IMR-90 (cell line): ENCODE measurements around the gene INCA1. TPM values are rescaled to one million over a fixed set of nuclear protein-coding genes. Genes with fewer than 3 reads are reported as not detected.

Experiments
- ATAC-seq: fragments of 200-7000 bp; cut with Tn5 transposase; 2 replicates; pipeline ENCODE4 v1.9.1; 2020; ENCODE audit warnings: low read depth, mild to moderate bottlenecking, moderate library complexity
- BruUV-seq: library from RNA; stranded (reverse); fragments of 400-500 nt; replicated peaks from 2 replicates; lab custom pipeline; 2021; lab: Mats Ljungman, UMichigan
- CTCF ChIA-PET: fragments of 300-600 bp; formaldehyde crosslinking; extraction: SDS; loops from one replicate; lab custom pipeline; 2021; ENCODE audit warnings: antibody characterized with exemption; lab: Yijun Ruan, JAX
- POLR2A ChIA-PET: fragments of 300-600 bp; sonication (Branson Sonifier 250); formaldehyde crosslinking; loops from one replicate; lab custom pipeline; 2022; ENCODE audit warnings: antibody characterized with exemption; ENCODE audit not compliant: unreplicated experiment; lab: Charles Lee
- DNase-seq: peaks from one replicate; pipeline ENCODE4 v3.0.0; 2013
- H2AFZ ChIP-seq: replicated peaks from 2 replicates; pipeline ENCODE3; 2013; ENCODE audit warnings: low read length, mild to moderate bottlenecking; ENCODE audit not compliant: poor library complexity
- H2AK5ac ChIP-seq: 2 replicates; pipeline ENCODE4 v1.6.1; 2013; ENCODE audit warnings: low read depth, low read length, inconsistent platforms
- H2AK9ac ChIP-seq: replicated peaks from 2 replicates; pipeline ENCODE3; 2013; ENCODE audit warnings: mild to moderate bottlenecking, low read depth, low read length, moderate library complexity; ENCODE audit not compliant: poor library complexity
- H2BK120ac ChIP-seq: 2 replicates; pipeline ENCODE4 v1.6.1; 2013; ENCODE audit warnings: low read depth, low read length, inconsistent platforms
- H2BK15ac ChIP-seq: 3 replicates; pipeline ENCODE4 v1.6.1; 2013; ENCODE audit warnings: low read depth, low read length, inconsistent platforms
- H2BK20ac ChIP-seq: 2 replicates; pipeline ENCODE4 v1.6.1; 2013; ENCODE audit warnings: low read depth, mild to moderate bottlenecking, inconsistent platforms, low read length, moderate library complexity
- H2BK5ac ChIP-seq: 2 replicates; pipeline ENCODE4 v1.6.1; 2013; ENCODE audit warnings: mild to moderate bottlenecking, low read depth, low read length, inconsistent platforms; ENCODE audit not compliant: poor library complexity, severe bottlenecking
- H3K14ac ChIP-seq: replicated peaks from 2 replicates; pipeline ENCODE4 v1.6.1; 2013; ENCODE audit warnings: low read depth, low read length, inconsistent platforms
- H3K18ac ChIP-seq: 2 replicates; pipeline ENCODE4 v1.6.1; 2013; ENCODE audit warnings: low read depth, low read length, control low read depth
- H3K23ac ChIP-seq: 2 replicates; pipeline ENCODE4 v1.6.1; 2013; ENCODE audit warnings: low read depth, low read length, inconsistent platforms
- H3K27ac ChIP-seq: 2 replicates; pipeline ENCODE4 v1.5.1; 2013; ENCODE audit warnings: mild to moderate bottlenecking, control low read depth, low read length; ENCODE audit not compliant: insufficient read depth
- H3K27me3 ChIP-seq: 2 replicates; pipeline ENCODE4 v1.6.1; 2013; ENCODE audit warnings: low read length; ENCODE audit not compliant: control insufficient read depth, insufficient read depth
- H3K36me3 ChIP-seq: 2 replicates; pipeline ENCODE4 v1.6.1; 2013; ENCODE audit warnings: low read length, mixed read lengths; ENCODE audit not compliant: control insufficient read depth, insufficient read depth
- H3K4ac ChIP-seq: 2 replicates; pipeline ENCODE4 v1.6.1; 2013; ENCODE audit warnings: low read depth, low read length, inconsistent platforms
- H3K4me1 ChIP-seq: 2 replicates; pipeline ENCODE4 v1.6.1; 2013; ENCODE audit warnings: low read length, mixed read lengths; ENCODE audit not compliant: control insufficient read depth, insufficient read depth
- H3K4me2 ChIP-seq: 2 replicates; pipeline ENCODE4 v1.6.1; 2013; ENCODE audit warnings: low read depth, mild to moderate bottlenecking, control low read depth, low read length, moderate library complexity
- H3K4me3 ChIP-seq: 2 replicates; pipeline ENCODE4 v1.5.1; 2013; ENCODE audit warnings: low read depth, mild to moderate bottlenecking, control low read depth, low read length, moderate library complexity; ENCODE audit not compliant: insufficient read depth
- H3K56ac ChIP-seq: 2 replicates; pipeline ENCODE4 v1.6.1; 2013; ENCODE audit warnings: low read length, inconsistent platforms; ENCODE audit not compliant: insufficient read depth; ENCODE audit errors: extremely low read depth
- H3K79me1 ChIP-seq, 2 experiments: 2 replicates each; pipeline ENCODE4 v1.6.1; 2013; ENCODE audit warnings: low read length in 2 of 2, inconsistent platforms in 1 of 2, low read depth in 1 of 2
- H3K9ac ChIP-seq: 2 replicates; pipeline ENCODE4 v1.6.1; 2013; ENCODE audit warnings: low read depth, low read length, control low read depth
- H3K9me1 ChIP-seq: 2 replicates; pipeline ENCODE4 v1.6.1; 2013; ENCODE audit warnings: low read length, inconsistent platforms; ENCODE audit not compliant: insufficient read depth
- H3K9me3 ChIP-seq: 2 replicates; pipeline ENCODE4 v1.6.1; 2013; ENCODE audit warnings: low read length; ENCODE audit not compliant: control insufficient read depth, insufficient read depth
- H4K20me1 ChIP-seq: 2 replicates; pipeline ENCODE4 v1.6.1; 2013; ENCODE audit warnings: low read length, inconsistent platforms; ENCODE audit not compliant: insufficient read depth
- H4K5ac ChIP-seq: 2 replicates; pipeline ENCODE4 v1.6.1; 2013; ENCODE audit warnings: mild to moderate bottlenecking, low read depth, low read length, control low read depth
- H4K8ac ChIP-seq, 2 experiments: 2 replicates each; pipeline ENCODE4 v1.6.1; 2013; ENCODE audit warnings: low read depth in 2 of 2, low read length in 2 of 2, control low read depth in 1 of 2, inconsistent platforms in 1 of 2
- H4K91ac ChIP-seq: 2 replicates; pipeline ENCODE4 v1.6.1; 2013; ENCODE audit warnings: low read depth, low read length, inconsistent platforms; ENCODE audit not compliant: insufficient read depth
- BHLHE40 ChIP-seq: fragments of 150-350 bp; IDR thresholded peaks from 2 replicates; pipeline ENCODE4 v1.6.1; 2016; ENCODE audit warnings: mild to moderate bottlenecking, low read depth, low read length
- FOS ChIP-seq: fragments of 150-350 bp; IDR thresholded peaks from 2 replicates; pipeline ENCODE4 v1.6.1; 2016; ENCODE audit warnings: low read depth, low read length
- MAFK ChIP-seq: IDR thresholded peaks from 2 replicates; pipeline ENCODE4 v1.6.1; 2012; ENCODE audit warnings: low read depth, low read length, improper control_type of control experiment
- MAZ ChIP-seq: IDR thresholded peaks from 2 replicates; pipeline ENCODE4 v1.6.1; 2012; ENCODE audit warnings: low read depth, mild to moderate bottlenecking, low read length, improper control_type of control experiment, moderate library complexity, borderline replicate concordance
- MXI1 ChIP-seq: IDR thresholded peaks from 2 replicates; pipeline ENCODE4 v1.6.1; 2012; ENCODE audit warnings: low read depth, mild to moderate bottlenecking, low read length, moderate library complexity, borderline replicate concordance
- POLR2A ChIP-seq: IDR thresholded peaks from 2 replicates; pipeline ENCODE4 v1.6.1; 2012; ENCODE audit warnings: mild to moderate bottlenecking, low read depth, low read length
- RAD21 ChIP-seq: IDR thresholded peaks from 2 replicates; pipeline ENCODE4 v1.6.1; 2012; ENCODE audit warnings: low read length, improper control_type of control experiment
- RCOR1 ChIP-seq: IDR thresholded peaks from 2 replicates; pipeline ENCODE4 v1.6.1; 2012; ENCODE audit warnings: mild to moderate bottlenecking, low read length, improper control_type of control experiment; ENCODE audit not compliant: insufficient replicate concordance
- SMC3 ChIP-seq: fragments of 150-350 bp; IDR thresholded peaks from 2 replicates; pipeline ENCODE4 v1.6.1; 2016; ENCODE audit warnings: low read depth, mild to moderate bottlenecking, antibody characterized with exemption, low read length, moderate library complexity
- WGBS, 2 experiments: methylation state at CpG; one replicate each; pipeline versions ENCODE4 v1.1.5 to v1.1.7; 2013; ENCODE audit warnings: missing lambda C conversion rate in 2 of 2; ENCODE audit not compliant: insufficient read length in 1 of 2; ENCODE audit errors: extremely low coverage in 2 of 2; 5-methylcytosine and 5-hydroxymethylcytosine counted together
- dilution Hi-C: fragments of 300-500 bp; cut with HindIII; formaldehyde crosslinking; loops from one replicate; pipeline ENCODE4 v1.14.3; 2018; ENCODE audit warnings: low sequenced_read_pairs; ENCODE audit not compliant: unreplicated experiment
- in situ Hi-C: fragments of 300-500 bp; cut with MboI; formaldehyde crosslinking; loops from 3 replicates; pipeline ENCODE4 v1.14.3; 2019; ENCODE audit warnings: low sequenced_read_pairs, inconsistent platforms, mixed read lengths
- intact Hi-C: fragments of 100-400 bp; cut with micrococcal nuclease; formaldehyde crosslinking; loops from 2 replicates; pipeline ENCODE4 v1.10.0; 2022
- polyA plus RNA-seq, 3 experiments: library from polyadenylated mRNA; depleted of rRNA; stranded (reverse); fragments of >200 nt; gene quantifications; 2 replicates each; pipeline ENCODE4 v1.2.3, GENCODE V29; 2012; ENCODE audit warnings: low replicate concordance in 1 of 3
- total RNA-seq: library from RNA; depleted of rRNA; stranded (reverse); fragments of >200 nt; gene quantifications from 2 replicates; pipeline ENCODE4 v1.2.3, GENCODE V29; 2012
- TF ChIP-seq, protein P1 (sequence below): fragments of 150-350 bp; IDR thresholded peaks from 2 replicates; pipeline ENCODE4 v1.6.1; 2017; ENCODE audit warnings: mild to moderate bottlenecking, antibody characterized with exemption, low read length, low read depth
- TF ChIP-seq, protein P2 (sequence below): conservative IDR thresholded peaks from 2 replicates; pipeline ENCODE4 v1.5.1; 2012; ENCODE audit warnings: mild to moderate bottlenecking, low read depth, low read length, improper control_type of control experiment

Gene INCA1
- total and polyA plus RNA-seq, 2 of the 4 experiments (the other 2 are of a cell fraction) = 0.18 to 0.51 TPM

DNA sequence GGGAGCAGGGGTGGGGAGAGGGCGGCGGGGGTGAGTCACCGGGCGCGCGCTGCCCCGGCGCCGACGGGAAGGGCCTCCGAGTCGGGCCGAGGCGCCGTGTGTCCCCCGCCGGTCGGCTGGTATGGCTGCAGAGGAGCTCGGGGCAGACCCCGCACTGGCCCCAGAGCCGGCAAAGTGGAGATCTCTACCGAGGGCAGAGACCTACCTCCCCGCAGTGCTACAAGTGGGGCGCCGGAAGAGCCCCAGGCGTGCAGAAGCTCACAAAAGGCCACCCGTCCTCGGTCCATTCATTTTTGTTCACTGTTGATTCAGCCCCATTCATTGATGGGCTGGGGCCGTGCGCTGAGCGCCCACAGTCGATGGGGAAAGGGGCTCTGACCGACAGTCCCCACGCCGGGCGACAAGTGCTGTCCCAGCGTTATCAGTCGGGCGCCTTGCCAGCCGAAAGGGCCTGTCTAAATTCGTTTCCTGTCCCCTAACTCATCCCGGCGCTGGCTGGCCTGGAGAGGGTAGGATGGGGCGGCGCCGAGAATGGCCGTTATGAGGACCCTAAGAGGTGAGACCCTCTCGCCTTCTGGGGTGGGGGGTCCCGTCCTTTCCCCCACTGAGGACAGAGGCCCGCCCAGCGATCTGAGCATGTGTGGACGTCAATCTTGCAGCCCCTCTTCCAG lies 47.1 kb downstream of the INCA1 start (continued):
- no peak for TF ChIP-seq MAFK

DNA sequence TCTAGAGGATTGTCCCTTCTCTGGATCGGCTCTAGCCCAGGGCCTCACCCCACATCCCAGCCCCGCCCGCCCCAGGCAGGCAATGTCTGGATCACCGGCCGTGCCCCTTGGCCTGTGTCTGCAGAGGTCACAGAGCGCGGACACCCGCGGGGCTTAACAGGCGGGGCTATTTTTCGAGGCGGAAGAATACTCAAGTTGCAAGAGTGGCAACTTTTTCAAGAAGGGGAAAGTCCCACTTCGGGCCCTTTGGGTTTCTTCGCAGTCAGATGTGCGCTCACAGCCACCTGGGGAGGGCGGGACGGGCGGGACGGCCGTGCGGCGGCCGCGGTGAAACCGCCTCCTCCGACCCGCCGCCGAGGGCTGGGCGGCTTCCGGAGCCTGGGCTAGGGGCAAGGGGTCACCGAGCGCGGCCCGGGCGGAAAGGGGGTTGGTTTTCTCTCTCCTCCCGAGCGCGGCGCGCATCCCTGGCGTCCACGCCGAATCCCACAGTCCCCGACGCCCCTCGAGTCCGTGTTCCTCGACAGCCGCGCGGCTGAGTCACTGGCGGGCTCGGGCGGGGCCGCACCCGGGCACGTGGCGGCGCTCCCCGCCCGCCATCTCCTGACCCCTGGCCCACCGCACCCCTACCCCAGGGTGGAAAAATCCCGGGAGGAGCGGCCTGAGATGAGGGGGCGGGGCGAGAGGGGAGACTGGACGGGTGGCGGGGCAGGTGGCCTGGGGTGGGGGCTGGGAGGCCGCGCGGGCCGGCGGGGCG lies 47.8 kb downstream of the INCA1 start:
- intact Hi-C loops = no loop called here
- no TSS peak for BruUV-seq
- H4K8ac ChIP-seq = peak overlapping the region; percentile 62 to 86
- peaks cover 40% of the 10 kb centered on the region for H4K20me1 ChIP-seq
- H3K36me3 ChIP-seq = peaks cover 21% of the 10 kb centered on the region
- H3K27me3 ChIP-seq = no peaks in the 10 kb centered on the region
- peak overlapping the region; percentile 71 for H3K18ac ChIP-seq
- peaks cover 38% of the 10 kb centered on the region for H3K4me1 ChIP-seq
- in situ Hi-C loops = no loop called here
- peak overlapping the region; percentile 89 for H3K23ac ChIP-seq
- peak overlapping the region; percentile 91 for H4K91ac ChIP-seq
- ATAC-seq (peak; percentile 2), DNase-seq (peak; percentile 76)
- H2AK9ac ChIP-seq = peak overlapping the region; percentile 96
- POLR2A ChIA-PET = interaction anchor here (0.6 to 3.5 kb wide), 3 partner anchors 9 to 391 kb away, joined by 3 to 19 read pairs (median 4); partner anchors contain the start of gene SPAG7
- peak overlapping the region; percentile 79 for H2AK5ac ChIP-seq
- no peak overlapping the region for H2BK20ac ChIP-seq
- peak overlapping the region; percentile 98 for H3K4me3 ChIP-seq
- WGBS, 2 experiments = 1% methylated on average over 28 of the region's 75 CpGs; no CpG with 5 or more reads in 1 of the 2 experiments
- H3K9me1 ChIP-seq = peaks cover 25% of the 10 kb centered on the region; the same call in 1 of the 2 replicates
- CTCF ChIA-PET = no interaction called here
- peak overlapping the region; percentile 98 for H3K14ac ChIP-seq
- H3K4me2 ChIP-seq = peak overlapping the region; percentile 74
- peak overlapping the region; percentile 90 for H2BK5ac ChIP-seq
- peak overlapping the region; percentile 61 for H4K5ac ChIP-seq
- H3K56ac ChIP-seq = peak overlapping the region; percentile 95
- H3K9ac ChIP-seq = peak overlapping the region; percentile 87
- peak overlapping the region; percentile 85 for H2BK120ac ChIP-seq
- peak overlapping the region; percentile 85 for H2AFZ ChIP-seq
- H3K9me3 ChIP-seq = no peaks in the 10 kb centered on the region
- peak overlapping the region; percentile 91 for H3K27ac ChIP-seq
- dilution Hi-C loops = no loop called here
- peak overlapping the region; percentile 97 for H3K4ac ChIP-seq
- TF ChIP-seq BHLHE40 (peak; percentile 82), MAZ (peak; percentile 51; the same call in 1 of the 2 replicates), MAFK (no peak), SMC3 (no peak), FOS (0 out of 2 replicates have a peak, but pooled peaks have one; percentile 7), POLR2A (no peak), RCOR1 (no peak), MXI1 (no peak), RAD21 (no peak)
- TF ChIP-seq, protein P1, sequence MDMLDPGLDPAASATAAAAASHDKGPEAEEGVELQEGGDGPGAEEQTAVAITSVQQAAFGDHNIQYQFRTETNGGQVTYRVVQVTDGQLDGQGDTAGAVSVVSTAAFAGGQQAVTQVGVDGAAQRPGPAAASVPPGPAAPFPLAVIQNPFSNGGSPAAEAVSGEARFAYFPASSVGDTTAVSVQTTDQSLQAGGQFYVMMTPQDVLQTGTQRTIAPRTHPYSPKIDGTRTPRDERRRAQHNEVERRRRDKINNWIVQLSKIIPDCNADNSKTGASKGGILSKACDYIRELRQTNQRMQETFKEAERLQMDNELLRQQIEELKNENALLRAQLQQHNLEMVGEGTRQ = peak; percentile 52
- TF ChIP-seq, protein P2, sequence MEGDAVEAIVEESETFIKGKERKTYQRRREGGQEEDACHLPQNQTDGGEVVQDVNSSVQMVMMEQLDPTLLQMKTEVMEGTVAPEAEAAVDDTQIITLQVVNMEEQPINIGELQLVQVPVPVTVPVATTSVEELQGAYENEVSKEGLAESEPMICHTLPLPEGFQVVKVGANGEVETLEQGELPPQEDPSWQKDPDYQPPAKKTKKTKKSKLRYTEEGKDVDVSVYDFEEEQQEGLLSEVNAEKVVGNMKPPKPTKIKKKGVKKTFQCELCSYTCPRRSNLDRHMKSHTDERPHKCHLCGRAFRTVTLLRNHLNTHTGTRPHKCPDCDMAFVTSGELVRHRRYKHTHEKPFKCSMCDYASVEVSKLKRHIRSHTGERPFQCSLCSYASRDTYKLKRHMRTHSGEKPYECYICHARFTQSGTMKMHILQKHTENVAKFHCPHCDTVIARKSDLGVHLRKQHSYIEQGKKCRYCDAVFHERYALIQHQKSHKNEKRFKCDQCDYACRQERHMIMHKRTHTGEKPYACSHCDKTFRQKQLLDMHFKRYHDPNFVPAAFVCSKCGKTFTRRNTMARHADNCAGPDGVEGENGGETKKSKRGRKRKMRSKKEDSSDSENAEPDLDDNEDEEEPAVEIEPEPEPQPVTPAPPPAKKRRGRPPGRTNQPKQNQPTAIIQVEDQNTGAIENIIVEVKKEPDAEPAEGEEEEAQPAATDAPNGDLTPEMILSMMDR = no peak
- peaks cover 12 to 37% of the 10 kb centered on the region in 2 experiments; a peak in 3 of 4 replicates for H3K79me1 ChIP-seq
- peak overlapping the region; percentile 5; the same call in 1 of the 3 replicates for H2BK15ac ChIP-seq
